Placental pericyte (primary cell): ENCODE results near the gene SHKBP1. TPM values are rescaled to one million over a fixed set of nuclear protein-coding genes. Genes with fewer than 3 reads are reported as not detected.

ENCODE experiments used
- total RNA-seq: library from RNA; depleted of rRNA; stranded (reverse); fragments of >200 nt; gene quantifications from 2 replicates; pipeline ENCODE4 v1.2.3, GENCODE V29; 2012

Gene SHKBP1, protein sequence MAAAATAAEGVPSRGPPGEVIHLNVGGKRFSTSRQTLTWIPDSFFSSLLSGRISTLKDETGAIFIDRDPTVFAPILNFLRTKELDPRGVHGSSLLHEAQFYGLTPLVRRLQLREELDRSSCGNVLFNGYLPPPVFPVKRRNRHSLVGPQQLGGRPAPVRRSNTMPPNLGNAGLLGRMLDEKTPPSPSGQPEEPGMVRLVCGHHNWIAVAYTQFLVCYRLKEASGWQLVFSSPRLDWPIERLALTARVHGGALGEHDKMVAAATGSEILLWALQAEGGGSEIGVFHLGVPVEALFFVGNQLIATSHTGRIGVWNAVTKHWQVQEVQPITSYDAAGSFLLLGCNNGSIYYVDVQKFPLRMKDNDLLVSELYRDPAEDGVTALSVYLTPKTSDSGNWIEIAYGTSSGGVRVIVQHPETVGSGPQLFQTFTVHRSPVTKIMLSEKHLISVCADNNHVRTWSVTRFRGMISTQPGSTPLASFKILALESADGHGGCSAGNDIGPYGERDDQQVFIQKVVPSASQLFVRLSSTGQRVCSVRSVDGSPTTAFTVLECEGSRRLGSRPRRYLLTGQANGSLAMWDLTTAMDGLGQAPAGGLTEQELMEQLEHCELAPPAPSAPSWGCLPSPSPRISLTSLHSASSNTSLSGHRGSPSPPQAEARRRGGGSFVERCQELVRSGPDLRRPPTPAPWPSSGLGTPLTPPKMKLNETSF
- total RNA-seq = 14.9 and 26.2 TPM in 2 replicates

DNA sequence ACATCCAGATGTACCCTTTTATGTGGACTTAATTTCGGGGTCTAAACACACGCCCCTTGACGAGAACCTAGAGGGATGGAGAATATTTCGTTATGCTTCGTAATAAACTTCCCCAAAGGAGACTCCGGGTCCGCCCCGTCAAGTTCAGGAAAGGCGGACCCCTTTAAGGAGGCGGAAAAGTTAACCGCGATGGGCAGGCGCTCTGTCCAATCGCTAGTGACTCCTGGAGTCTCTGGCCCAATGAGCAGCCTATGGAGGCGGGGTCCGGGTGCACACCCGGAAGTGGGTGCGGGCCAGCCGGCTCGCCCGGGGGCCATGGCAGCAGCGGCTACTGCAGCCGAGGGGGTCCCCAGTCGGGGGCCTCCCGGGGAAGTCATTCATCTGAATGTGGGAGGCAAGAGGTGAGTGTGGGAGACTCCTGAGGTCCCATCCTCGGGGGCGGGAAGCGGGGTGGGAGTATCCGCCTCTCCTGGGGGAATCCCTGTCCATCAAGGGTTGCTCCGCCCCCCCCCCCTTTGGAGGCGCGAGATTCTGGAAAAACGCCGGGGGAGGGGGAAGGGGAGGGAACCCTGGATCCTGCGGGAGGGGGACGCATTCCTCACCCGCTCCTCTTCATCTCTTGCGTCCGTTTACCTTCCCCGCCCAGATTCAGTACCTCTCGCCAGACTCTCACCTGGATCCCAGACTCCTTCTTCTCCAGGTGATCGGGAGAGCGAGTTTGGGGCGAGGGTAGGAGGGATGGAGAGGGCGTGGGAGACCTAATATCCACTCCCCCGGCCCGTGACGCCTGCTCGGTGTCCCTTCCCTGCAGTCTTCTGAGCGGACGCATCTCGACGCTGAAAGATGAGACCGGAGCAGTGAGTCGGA lies at the start of gene SHKBP1:
SHKBP1 (plus strand) TSS at position 289 of the 867 bp plus-strand sequence; CDS start at position 316, 27 bp downstream.

DNA sequence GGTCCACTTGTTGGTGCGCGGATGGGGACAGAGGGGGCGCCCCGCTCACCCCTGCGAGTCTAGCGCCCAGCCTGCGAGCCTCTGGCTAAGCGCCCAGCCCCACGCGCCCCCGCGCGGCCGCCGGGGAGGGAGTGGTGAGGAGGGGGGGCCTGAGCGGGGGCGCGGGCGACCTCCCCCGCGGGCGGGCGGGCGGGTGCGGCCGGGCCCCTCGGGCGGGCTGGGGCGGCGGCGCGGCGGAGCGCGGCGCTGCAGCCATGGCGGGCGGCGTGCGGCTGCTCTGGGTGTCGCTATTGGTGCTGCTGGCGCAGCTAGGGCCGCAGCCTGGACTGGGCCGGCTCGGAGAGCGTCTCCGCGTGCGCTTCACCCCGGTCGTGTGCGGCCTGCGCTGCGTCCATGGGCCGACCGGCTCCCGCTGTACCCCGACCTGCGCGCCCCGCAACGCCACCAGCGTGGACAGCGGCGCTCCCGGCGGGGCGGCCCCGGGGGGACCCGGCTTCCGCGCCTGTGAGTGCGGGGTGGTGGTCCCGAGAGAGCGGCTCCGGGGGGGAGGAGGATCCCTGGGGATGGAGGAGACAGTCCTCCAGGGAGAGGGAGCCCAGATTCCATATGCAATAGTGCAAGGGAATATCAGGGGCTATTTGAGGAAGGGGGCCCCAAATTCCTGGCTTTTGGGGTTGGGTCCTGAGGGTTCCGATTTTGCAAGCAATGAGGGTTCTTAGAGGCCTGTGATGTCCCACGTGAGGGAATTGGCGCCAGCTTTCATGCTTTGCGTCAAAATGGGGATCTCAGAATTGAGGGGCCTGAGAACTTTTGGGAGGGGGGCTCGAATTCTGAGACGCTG lies 24.7 kb downstream of the SHKBP1 start, which contains the start of gene LTBP4:
LTBP4 (plus strand) TSS at position 236 of the 841 bp plus-strand sequence; CDS start at position 255, 19 bp downstream.

Other genes starting within 250 kb of the SHKBP1 start
- 5.3 and 13.0 TPM in 2 replicates for gene C19orf47, start 228.5 kb upstream of the SHKBP1 start, total RNA-seq
- gene PLD3, start 228.2 kb upstream of the SHKBP1 start, total RNA-seq = 163 and 356 TPM in 2 replicates
- gene HIPK4, start 186.7 kb upstream of the SHKBP1 start, total RNA-seq = under 0.01 and 0.14 TPM in 2 replicates
- gene PRX, start 163.5 kb upstream of the SHKBP1 start, total RNA-seq = 1.3 and 2.8 TPM in 2 replicates
- 17.3 and 31.1 TPM in 2 replicates for gene SERTAD1, start 150.9 kb upstream of the SHKBP1 start, total RNA-seq
- gene SERTAD3, start 132.5 kb upstream of the SHKBP1 start, total RNA-seq = 38.5 and 50.3 TPM in 2 replicates
- 37.8 and 116 TPM in 2 replicates for gene BLVRB, start 111.1 kb upstream of the SHKBP1 start, total RNA-seq
- gene SPTBN4, start 109.9 kb upstream of the SHKBP1 start, total RNA-seq = 0.14 and 0.66 TPM in 2 replicates
- 9.7 and 16.6 TPM in 2 replicates for gene LTBP4, start 24.5 kb downstream of the SHKBP1 start, total RNA-seq
- gene NUMBL, start 113.8 kb downstream of the SHKBP1 start, total RNA-seq = 36.5 and 40.9 TPM in 2 replicates
- gene COQ8B, start 140.0 kb downstream of the SHKBP1 start, total RNA-seq = 28.9 and 40.7 TPM in 2 replicates
- gene ITPKC, start 140.2 kb downstream of the SHKBP1 start, total RNA-seq = 17.5 and 23.2 TPM in 2 replicates
- gene ACTMAP, start 173.6 kb downstream of the SHKBP1 start, total RNA-seq = 1.1 and 2.0 TPM in 2 replicates
- gene SNRPA, start 174.3 kb downstream of the SHKBP1 start, total RNA-seq = 33.7 and 55.4 TPM in 2 replicates
- not detected in 2 replicates for gene MIA, start 198.6 kb downstream of the SHKBP1 start, total RNA-seq
- 11.7 and 19.9 TPM in 2 replicates for gene RAB4B, start 201.4 kb downstream of the SHKBP1 start, total RNA-seq
- 101 and 103 TPM in 2 replicates for gene EGLN2, start 222.3 kb downstream of the SHKBP1 start, total RNA-seq